MV-4-11 (cell line): ENCODE data around the gene MALSU1.
"Not testable (repeated sequence)": the region's sequence is repeated elsewhere in the genome, so short reads cannot be mapped to it uniquely, and the experiment has no call there.

Experiments
- DNase-seq: peaks from one replicate; lab custom pipeline; 2025; lab: John Stamatoyannopoulos, UW

MALSU1 gene

GRCh38 chr7:23285657-23286646 lies 13.2 kb upstream of the MALSU1 start:
- peak; percentile 10 for DNase-seq

GRCh38 chr7:23287612-23288011 lies 11.5 kb upstream of the MALSU1 start:
- peak; percentile 53 for DNase-seq

GRCh38 chr7:23290993-23291392 lies 8.1 kb upstream of the MALSU1 start:
- DNase-seq = no peak

GRCh38 chr7:23291957-23292560 lies 7.1 kb upstream of the MALSU1 start:
- DNase-seq = no peak

GRCh38 chr7:23292623-23293022 lies 6.5 kb upstream of the MALSU1 start:
- DNase-seq = no peak

GRCh38 chr7:23293500-23294073 lies 5.6 kb upstream of the MALSU1 start:
- no peak for DNase-seq

GRCh38 chr7:23294549-23295400 lies 4.4 kb upstream of the MALSU1 start:
- peak; percentile 74 for DNase-seq

GRCh38 chr7:23295401-23295697 lies 3.8 kb upstream of the MALSU1 start:
- no peak for DNase-seq

GRCh38 chr7:23298141-23298881 lies 828 bp upstream of the MALSU1 start:
- no peak for DNase-seq

GRCh38 chr7:23299770-23300300 lies 696 bp downstream of the MALSU1 start:
- no peak for DNase-seq

GRCh38 chr7:23306936-23307521 lies 7.9 kb downstream of the MALSU1 start:
- no peak for DNase-seq

GRCh38 chr7:23308754-23309153 lies 9.6 kb downstream of the MALSU1 start:
- DNase-seq = no peak

- DNase-seq = not testable (repeated sequence)
These were observed 13.0 kb downstream of the MALSU1 start for GRCh38 chr7:23312141-23312540.

GRCh38 chr7:23315366-23315765 lies 16.2 kb downstream of the MALSU1 start:
- DNase-seq = no peak

GRCh38 chr7:23331132-23331531 lies 32.0 kb downstream of the MALSU1 start:
- no peak for DNase-seq

- DNase-seq = no peak
These were observed 33.1 kb downstream of the MALSU1 start for GRCh38 chr7:23332193-23332592.

- DNase-seq = no peak
These were observed 33.9 kb downstream of the MALSU1 start for GRCh38 chr7:23332910-23333612.

- DNase-seq = no peak
These were observed 34.6 kb downstream of the MALSU1 start for GRCh38 chr7:23333671-23334246.

GRCh38 chr7:23334482-23335056 lies 35.4 kb downstream of the MALSU1 start:
- no peak for DNase-seq
